HG02798 (cell line): ENCODE measurements around the gene TBPL2.
A peak's percentile ranks its signal among the peaks of the same experiment; 100 is the strongest.
"Not testable (repeated sequence)": the region's sequence is repeated elsewhere in the genome, so short reads cannot be mapped to it uniquely, and the experiment has no call there.

Source experiments
- ATAC-seq: cut with Tn5 transposase; IDR thresholded peaks from one replicate; pipeline ENCODE4 v1.9.1; 2021; ENCODE audit warnings: mild to moderate bottlenecking; ENCODE audit not compliant: unreplicated experiment, poor library complexity

Gene TBPL2

GRCh38 chr14:55411426-55412389, 28.7 kb downstream of the TBPL2 start, which contains the start of gene ATG14:
TSS of gene ATG14 (minus strand) at chr14:55411830. CDS start at chr14:55411822, 8 bp downstream.
- peak; percentile 96 for ATAC-seq

GRCh38 chr14:55410876-55411275, 29.5 kb downstream of the TBPL2 start:
- no peak for ATAC-seq

- ATAC-seq: no peak
These were observed 36.1 kb downstream of the TBPL2 start for GRCh38 chr14:55404173-55404854.

- no peak for ATAC-seq
These were observed 38.7 kb downstream of the TBPL2 start for GRCh38 chr14:55401751-55402150.

GRCh38 chr14:55399852-55400251, 40.6 kb downstream of the TBPL2 start:
- ATAC-seq: no peak

GRCh38 chr14:55399183-55399582, 41.2 kb downstream of the TBPL2 start:
- ATAC-seq: no peak

- ATAC-seq: no peak
These were observed 41.7 kb downstream of the TBPL2 start for GRCh38 chr14:55398679-55399078.

- no peak for ATAC-seq
These were observed 51.1 kb downstream of the TBPL2 start for GRCh38 chr14:55389330-55389729.

GRCh38 chr14:55388160-55388559, 52.3 kb downstream of the TBPL2 start:
- ATAC-seq: no peak

- no peak for ATAC-seq
These were observed 53.3 kb downstream of the TBPL2 start for GRCh38 chr14:55387121-55387520.

- no peak for ATAC-seq
These were observed 54.2 kb downstream of the TBPL2 start for GRCh38 chr14:55386037-55386808.

GRCh38 chr14:55384536-55384935, 55.9 kb downstream of the TBPL2 start:
- no peak for ATAC-seq

- ATAC-seq: no peak
These were observed 56.8 kb downstream of the TBPL2 start for GRCh38 chr14:55383541-55384140.

- not testable (repeated sequence) for ATAC-seq
These were observed 57.4 kb downstream of the TBPL2 start for GRCh38 chr14:55383056-55383466.

- no peak for ATAC-seq
These were observed 57.9 kb downstream of the TBPL2 start for GRCh38 chr14:55382483-55382882.

- no peak for ATAC-seq
These were observed 58.9 kb downstream of the TBPL2 start for GRCh38 chr14:55381561-55381960.

GRCh38 chr14:55381040-55381439, 59.4 kb downstream of the TBPL2 start:
- ATAC-seq: no peak

GRCh38 chr14:55377236-55377635, 63.2 kb downstream of the TBPL2 start:
- ATAC-seq: no peak

GRCh38 chr14:55374771-55375170, 65.6 kb downstream of the TBPL2 start:
- no peak for ATAC-seq
